Kasumi-1 (cell line): Measurements from ENCODE around the gene SYCP3.
A peak's percentile ranks its signal among the peaks of the same experiment; 100 is the strongest.

Experiments
- DNase-seq, 2 experiments: peaks; one replicate each; lab custom pipeline; 2025; lab: John Stamatoyannopoulos, UW

SYCP3 gene

GRCh38 chr12:101738920-101739665 is at the start of gene SYCP3:
Gene SYCP3, minus strand, starts transcription at chr12:101739462. Its CDS starts 1,527 bp downstream, at chr12:101737935.
- no peak for DNase-seq

GRCh38 chr12:101785671-101786070 is 46.4 kb upstream of the SYCP3 start:
- no peak for DNase-seq

GRCh38 chr12:101784376-101784775 is 45.1 kb upstream of the SYCP3 start:
- no peak for DNase-seq

GRCh38 chr12:101783838-101784237 is 44.6 kb upstream of the SYCP3 start:
- no peak for DNase-seq

GRCh38 chr12:101783150-101783549 is 43.9 kb upstream of the SYCP3 start:
- no peak for DNase-seq

- DNase-seq, result no peak
Observed at GRCh38 chr12:101782273-101782731, 43.0 kb upstream of the SYCP3 start.

GRCh38 chr12:101781834-101782233 is 42.6 kb upstream of the SYCP3 start:
- no peak for DNase-seq

- peak; percentile 39 to 53 for DNase-seq
Observed at GRCh38 chr12:101780599-101780998, 41.3 kb upstream of the SYCP3 start.

GRCh38 chr12:101779626-101780025 is 40.4 kb upstream of the SYCP3 start:
- no peak for DNase-seq

- DNase-seq, result no peak
Observed at GRCh38 chr12:101779200-101779599, 39.9 kb upstream of the SYCP3 start.

GRCh38 chr12:101777978-101778377 is 38.7 kb upstream of the SYCP3 start:
- no peak for DNase-seq

GRCh38 chr12:101777485-101777884 is 38.2 kb upstream of the SYCP3 start:
- peak; percentile 52 to 74 for DNase-seq

GRCh38 chr12:101775816-101776215 is 36.6 kb upstream of the SYCP3 start:
- DNase-seq, result peak; percentile 94

- peak; percentile 96 for DNase-seq
Observed at GRCh38 chr12:101773650-101774162, 34.4 kb upstream of the SYCP3 start.

- peak; percentile 91 to 92 for DNase-seq
Observed at GRCh38 chr12:101772012-101772775, 32.9 kb upstream of the SYCP3 start.

- DNase-seq, result no peak
Observed at GRCh38 chr12:101769865-101770264, 30.6 kb upstream of the SYCP3 start.

- DNase-seq, result no peak
Observed at GRCh38 chr12:101768781-101769180, 29.5 kb upstream of the SYCP3 start.

- DNase-seq, result no peak
Observed at GRCh38 chr12:101767537-101767936, 28.3 kb upstream of the SYCP3 start.

GRCh38 chr12:101764051-101764792 is 25.0 kb upstream of the SYCP3 start:
- DNase-seq, result no peak

GRCh38 chr12:101763246-101763931 is 24.1 kb upstream of the SYCP3 start:
- DNase-seq, result peak; percentile 32 to 46

- no peak for DNase-seq
Observed at GRCh38 chr12:101761781-101762180, 22.5 kb upstream of the SYCP3 start.

- no peak for DNase-seq
Observed at GRCh38 chr12:101761350-101761749, 22.1 kb upstream of the SYCP3 start.
